Measurements from ENCODE around the gene MS4A14. TPM values are rescaled to one million over a fixed set of nuclear protein-coding genes. Genes with fewer than 3 reads are reported as not detected.
"Not testable (repeated sequence)": the region's sequence is repeated elsewhere in the genome, so short reads cannot be mapped to it uniquely, and the experiment has no call there.

MS4A14 gene
- total RNA-seq, 1 experiment from 2014 or later = not detected

DNA sequence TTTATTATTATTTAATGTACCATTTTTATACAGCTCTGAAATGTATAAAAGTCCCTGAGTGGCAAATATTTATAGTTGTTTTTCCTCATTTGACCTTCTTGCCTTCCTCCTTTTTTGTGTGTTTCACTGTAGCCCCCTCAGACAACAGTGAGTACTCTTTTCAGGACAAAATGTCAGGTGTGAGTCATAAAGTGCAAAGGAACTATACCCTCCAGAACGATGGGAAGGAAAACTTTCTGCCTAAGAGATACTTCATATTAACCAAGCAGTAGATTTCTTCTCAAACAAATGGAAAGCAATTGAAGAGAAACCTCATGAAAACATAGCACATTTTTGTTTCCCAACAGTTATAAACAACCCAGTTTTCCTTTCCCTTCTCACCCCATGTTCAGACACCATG, 34.0 kb upstream of the MS4A14 start:
- Histone ChIP-seq H3K9me3 (ENCODE audit: control insufficient read depth in 1 of 2, insufficient read depth in 1 of 2, low read depth in 1 of 2, low read length in 2 of 2) (peaks cover 0 to 5% of the 10 kb centered on the region in 2 experiments; a peak in 1 of 4 replicates), H3K9ac (ENCODE audit: low read length) (no peak overlapping the region), H3K4me3 (replicated peaks in 1 of 2; ENCODE audit: low read depth in 1 of 2, low read length in 2 of 2) (no peak overlapping the region), H3K4me2 (ENCODE audit: low read length) (no peak overlapping the region), H3K9me2 (ENCODE audit: insufficient read depth) (no peaks in the 10 kb centered on the region), H3K27me3 (ENCODE audit: insufficient read depth, low read length) (peaks cover 7% of the 10 kb centered on the region; the same call in 1 of the 2 replicates), H4K20me1 (ENCODE audit: insufficient read depth) (no peaks in the 10 kb centered on the region), H3K79me2 (ENCODE audit: insufficient read depth, low read length) (no peaks in the 10 kb centered on the region), H3K36me3 (ENCODE audit: control insufficient read depth in 1 of 2, insufficient read depth in 2 of 2, low read length in 2 of 2) (no peaks in the 10 kb centered on the region), H2AFZ (ENCODE audit: low read depth, low read length, poor library complexity, severe bottlenecking) (no peak overlapping the region), H3K27ac (ENCODE audit: low read depth, low read length) (no peak overlapping the region), H3K4me1 (ENCODE audit: control insufficient read depth in 1 of 2, insufficient read depth in 2 of 2, low read length in 2 of 2) (no peaks in the 10 kb centered on the region)
- DNase-seq (ENCODE audit: low read depth, low spot score) = no peak
- TF ChIP-seq CBX3 (IDR thresholded peaks at IDR 0.05; ENCODE audit: low read depth) = no peak
- ChIA-PET CTCF (interaction anchor here (1.1 to 1.9 kb wide), 3 partner anchors 127 to 415 kb away, joined by 3 to 5 read pairs (median 3); no protein-coding TSS in a partner anchor), RAD21 (ENCODE audit: low non-redundant PET in 1 of 2, low total read pairs in 2 of 2, uncharacterized antibody in 2 of 2, unreplicated experiment in 2 of 2) (no interaction called here), POLR2A (no interaction called here)
- BruUV-seq (replicated peaks) = no TSS peak
- ATAC-seq = no peak
- intact Hi-C loops (cut with micrococcal nuclease) = no loop called here

DNA sequence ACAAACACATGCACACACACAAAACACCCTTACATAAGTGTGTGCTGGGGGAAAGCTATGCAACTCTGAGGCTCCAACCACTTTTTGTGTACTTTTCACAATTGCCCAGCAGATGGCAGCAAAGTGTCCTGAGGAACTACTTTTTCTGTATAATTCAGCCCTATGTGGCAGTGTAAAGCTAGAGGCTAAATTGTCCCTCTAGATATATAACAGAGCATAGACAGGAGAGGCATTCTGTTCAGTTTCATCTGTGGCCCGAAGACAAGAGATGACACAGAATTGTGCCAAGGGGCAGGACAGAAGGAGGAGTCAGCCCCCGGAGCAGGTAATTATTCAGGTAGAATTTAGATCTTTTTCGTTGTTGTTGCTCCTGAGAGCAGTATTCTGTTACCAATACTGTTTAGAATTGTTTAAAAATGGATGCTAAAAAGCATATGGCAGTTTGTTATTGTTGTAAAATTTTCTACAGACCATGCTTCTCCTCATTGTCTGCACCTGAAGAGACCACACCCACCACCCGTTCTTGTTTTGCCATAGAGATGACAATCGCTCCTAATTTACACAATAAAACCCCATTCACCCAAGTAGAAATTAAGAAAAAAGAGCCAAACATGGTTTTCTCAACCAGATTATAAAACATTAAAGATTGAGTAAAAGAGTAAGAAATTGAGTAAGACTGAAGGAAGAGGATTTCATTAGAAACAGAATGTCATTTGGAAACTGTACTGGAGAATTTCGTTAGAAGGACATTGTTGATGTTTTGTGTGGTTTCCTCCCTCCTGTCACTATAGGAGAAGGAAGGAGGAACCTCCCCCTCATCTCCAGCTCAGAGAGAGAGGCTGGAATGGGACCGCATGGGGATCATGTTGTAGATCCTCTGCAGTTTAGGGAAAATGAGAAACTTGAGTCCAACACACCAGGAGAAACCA, 32.5 kb upstream of the MS4A14 start:
- peaks cover 7% of the 10 kb centered on the region; the same call in 1 of the 2 replicates for H3K27me3 ChIP-seq (ENCODE audit: insufficient read depth, low read length)
- intact Hi-C loops (cut with micrococcal nuclease) = loop anchor here (1.0 kb wide), 2 partner anchors 122 to 255 kb away; no protein-coding TSS in a partner anchor
- H3K9me3 ChIP-seq (ENCODE audit: control insufficient read depth in 1 of 2, insufficient read depth in 1 of 2, low read depth in 1 of 2, low read length in 2 of 2) = peaks cover 0 to 5% of the 10 kb centered on the region in 2 experiments; a peak in 1 of 4 replicates
- BruUV-seq (replicated peaks) = no TSS peak
- H3K9me2 ChIP-seq (ENCODE audit: insufficient read depth) = no peaks in the 10 kb centered on the region
- no peaks in the 10 kb centered on the region for H3K79me2 ChIP-seq (ENCODE audit: insufficient read depth, low read length)
- ChIA-PET RAD21 (ENCODE audit: low non-redundant PET in 1 of 2, low total read pairs in 2 of 2, uncharacterized antibody in 2 of 2, unreplicated experiment in 2 of 2) (interaction anchor here (1.0 to 1.1 kb wide), 2 partner anchors 255 kb away, joined by 5 to 6 read pairs; no protein-coding TSS in a partner anchor), CTCF (interaction anchor here (0.6 to 1.9 kb wide), 29 partner anchors 8 to 401 kb away, joined by 3 to 28 read pairs (median 4); partner anchors contain the start of genes MS4A4A and MS4A7), POLR2A (interaction anchor here (1.3 kb wide), 1 partner anchor 255 kb away, joined by 3 read pairs; no protein-coding TSS in a partner anchor)
- H3K4me2 ChIP-seq (ENCODE audit: low read length) = no peak overlapping the region
- H3K27ac ChIP-seq (ENCODE audit: low read depth, low read length) = no peak overlapping the region
- H3K36me3 ChIP-seq (ENCODE audit: control insufficient read depth in 1 of 2, insufficient read depth in 2 of 2, low read length in 2 of 2) = no peaks in the 10 kb centered on the region
- no peak overlapping the region for H2AFZ ChIP-seq (ENCODE audit: low read depth, low read length, poor library complexity, severe bottlenecking)
- no peak for TF ChIP-seq SRF (IDR thresholded peaks at IDR 0.05; ENCODE audit: low read depth)
- TF ChIP-seq FOSL1 (IDR thresholded peaks at IDR 0.05; ENCODE audit: low read depth) = no peak
- no peak for TF ChIP-seq ZFX (IDR thresholded peaks at IDR 0.05)
- TF ChIP-seq, protein P1, sequence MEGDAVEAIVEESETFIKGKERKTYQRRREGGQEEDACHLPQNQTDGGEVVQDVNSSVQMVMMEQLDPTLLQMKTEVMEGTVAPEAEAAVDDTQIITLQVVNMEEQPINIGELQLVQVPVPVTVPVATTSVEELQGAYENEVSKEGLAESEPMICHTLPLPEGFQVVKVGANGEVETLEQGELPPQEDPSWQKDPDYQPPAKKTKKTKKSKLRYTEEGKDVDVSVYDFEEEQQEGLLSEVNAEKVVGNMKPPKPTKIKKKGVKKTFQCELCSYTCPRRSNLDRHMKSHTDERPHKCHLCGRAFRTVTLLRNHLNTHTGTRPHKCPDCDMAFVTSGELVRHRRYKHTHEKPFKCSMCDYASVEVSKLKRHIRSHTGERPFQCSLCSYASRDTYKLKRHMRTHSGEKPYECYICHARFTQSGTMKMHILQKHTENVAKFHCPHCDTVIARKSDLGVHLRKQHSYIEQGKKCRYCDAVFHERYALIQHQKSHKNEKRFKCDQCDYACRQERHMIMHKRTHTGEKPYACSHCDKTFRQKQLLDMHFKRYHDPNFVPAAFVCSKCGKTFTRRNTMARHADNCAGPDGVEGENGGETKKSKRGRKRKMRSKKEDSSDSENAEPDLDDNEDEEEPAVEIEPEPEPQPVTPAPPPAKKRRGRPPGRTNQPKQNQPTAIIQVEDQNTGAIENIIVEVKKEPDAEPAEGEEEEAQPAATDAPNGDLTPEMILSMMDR (IDR thresholded peaks at IDR 0.05 in 2 of 3, conservative IDR thresholded peaks at IDR 0.05 in 1 of 3; ENCODE audit: borderline replicate concordance in 1 of 3, insufficient read depth in 1 of 3, low read depth in 2 of 3, low read length in 2 of 3) = peak; percentile 72 to 78 (median 75); a peak in 5 of 6 replicates
- peak; percentile 72 for TF ChIP-seq RAD21 (IDR thresholded peaks at IDR 0.05; ENCODE audit: low read depth)
- no peaks in the 10 kb centered on the region for H3K4me1 ChIP-seq (ENCODE audit: control insufficient read depth in 1 of 2, insufficient read depth in 2 of 2, low read length in 2 of 2)
- H4K20me1 ChIP-seq (ENCODE audit: insufficient read depth) = no peaks in the 10 kb centered on the region
- no peak overlapping the region for H3K4me3 ChIP-seq (replicated peaks in 1 of 2; ENCODE audit: low read depth in 1 of 2, low read length in 2 of 2)
- ATAC-seq = peak; percentile 93
- DNase-seq (ENCODE audit: low read depth, low spot score) = peak; percentile 42
- no peak overlapping the region for H3K9ac ChIP-seq (ENCODE audit: low read length)

DNA sequence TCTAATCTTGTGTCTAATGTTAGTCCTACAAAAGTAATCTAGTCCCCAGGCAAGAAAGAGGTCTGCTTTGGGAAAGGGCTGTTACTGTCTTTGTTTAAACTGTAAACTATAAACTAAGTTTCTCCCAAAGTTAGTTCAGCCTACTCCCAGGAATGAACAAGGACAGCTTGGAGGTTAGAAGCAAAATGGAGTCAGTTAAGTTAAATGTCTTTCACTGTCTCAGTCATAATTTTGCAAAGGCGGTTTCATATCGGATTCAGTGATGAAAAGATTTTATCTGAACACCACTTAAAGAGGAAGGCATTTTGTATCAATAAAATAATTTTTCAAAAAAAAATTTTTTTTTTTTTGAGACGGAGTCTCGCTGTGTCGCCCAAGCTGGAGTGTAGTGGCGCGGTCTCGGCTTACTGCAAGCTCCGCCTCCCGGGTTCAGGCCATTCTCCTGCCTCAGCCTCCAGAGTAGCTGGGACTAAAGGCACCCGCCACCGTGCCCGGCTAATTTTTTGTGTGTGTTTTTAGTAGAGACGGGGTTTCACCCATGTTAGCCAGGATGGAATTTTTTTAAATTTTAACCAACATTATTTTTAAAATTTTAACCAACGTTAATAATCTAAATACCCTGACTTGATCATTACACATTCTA, 29.9 kb upstream of the MS4A14 start:
- H3K9me3 ChIP-seq (ENCODE audit: control insufficient read depth in 1 of 2, insufficient read depth in 1 of 2, low read depth in 1 of 2, low read length in 2 of 2); H3K4me1 ChIP-seq (ENCODE audit: control insufficient read depth in 1 of 2, insufficient read depth in 2 of 2, low read length in 2 of 2); H3K4me2 ChIP-seq (ENCODE audit: low read length); H3K4me3 ChIP-seq (replicated peaks in 1 of 2; ENCODE audit: low read depth in 1 of 2, low read length in 2 of 2); H3K9me2 ChIP-seq (ENCODE audit: insufficient read depth); BruUV-seq (replicated peaks); H3K9ac ChIP-seq (ENCODE audit: low read length); H3K36me3 ChIP-seq (ENCODE audit: control insufficient read depth in 1 of 2, insufficient read depth in 2 of 2, low read length in 2 of 2); intact Hi-C loops (cut with micrococcal nuclease); H4K20me1 ChIP-seq (ENCODE audit: insufficient read depth); POLR2A ChIA-PET; ATAC-seq; H2AFZ ChIP-seq (ENCODE audit: low read depth, low read length, poor library complexity, severe bottlenecking); H3K27me3 ChIP-seq (ENCODE audit: insufficient read depth, low read length); DNase-seq (ENCODE audit: low read depth, low spot score); RAD21 ChIA-PET (ENCODE audit: low non-redundant PET in 1 of 2, low total read pairs in 2 of 2, uncharacterized antibody in 2 of 2, unreplicated experiment in 2 of 2); CTCF ChIA-PET; H3K79me2 ChIP-seq (ENCODE audit: insufficient read depth, low read length); H3K27ac ChIP-seq (ENCODE audit: low read depth, low read length): not testable (repeated sequence)
